H1 (cell line): Measurements from ENCODE around the gene CYP51A1. TPM values are rescaled to one million over a fixed set of nuclear protein-coding genes. Genes with fewer than 3 reads are reported as not detected.

Source experiments
- CTCF ChIA-PET: fragments of 300-600 bp; sonication (Branson Sonifier 250); formaldehyde crosslinking; loops from one replicate; lab custom pipeline; 2021; ENCODE audit not compliant: partially characterized antibody; lab: Charles Lee
- POLR2A ChIA-PET: fragments of 300-600 bp; sonication (Branson Sonifier 250); formaldehyde crosslinking; loops from one replicate; lab custom pipeline; 2021; ENCODE audit warnings: inconsistent platforms; ENCODE audit not compliant: partially characterized antibody; lab: Charles Lee
- DNase-seq, 2 experiments: peaks; one replicate each; pipeline versions ENCODE4 v3.0.0 to v3.0.0-alpha.2; 2010 to 2022; ENCODE audit warnings: low spot score in 2 of 2, low read depth in 1 of 2, mixed read lengths in 1 of 2
- FAIRE-seq: peaks from 2 replicates; lab custom pipeline; 2011; peaks lifted over from hg19 to GRCh38; lab: Jason Lieb, UNC
- H2AFZ ChIP-seq: 2 replicates; pipeline ENCODE4 v1.8.1; 2012; ENCODE audit warnings: low read length, inconsistent platforms
- H2AK5ac ChIP-seq: 2 replicates; pipeline ENCODE4 v1.6.1; 2013; ENCODE audit warnings: low read depth, low read length
- H2BK120ac ChIP-seq: replicated peaks from 2 replicates; pipeline ENCODE3; 2013; ENCODE audit warnings: low read depth, low read length, inconsistent platforms
- H2BK12ac ChIP-seq: 2 replicates; pipeline ENCODE4 v1.6.1; 2013; ENCODE audit warnings: low read depth, low read length
- H2BK15ac ChIP-seq: 2 replicates; pipeline ENCODE4 v1.6.1; 2013; ENCODE audit warnings: low read length
- H2BK20ac ChIP-seq: 2 replicates; pipeline ENCODE4 v1.6.1; 2013; ENCODE audit warnings: low read length
- H2BK5ac ChIP-seq: 2 replicates; pipeline ENCODE4 v1.6.1; 2013; ENCODE audit warnings: low read depth, low read length
- H3K14ac ChIP-seq: 2 replicates; pipeline ENCODE4 v1.6.1; 2013; ENCODE audit warnings: inconsistent platforms; ENCODE audit not compliant: insufficient read length
- H3K18ac ChIP-seq: 2 replicates; pipeline ENCODE4 v1.6.1; 2013; ENCODE audit warnings: low read length; ENCODE audit errors: extremely low read depth
- H3K23ac ChIP-seq: 2 replicates; pipeline ENCODE4 v1.6.1; 2013; ENCODE audit warnings: inconsistent platforms; ENCODE audit not compliant: insufficient read length
- H3K23me2 ChIP-seq: 2 replicates; pipeline ENCODE4 v1.6.1; 2013; ENCODE audit warnings: low read depth, low read length
- H3K27ac ChIP-seq: 2 replicates; pipeline ENCODE4 v1.6.1; 2011; ENCODE audit warnings: low read depth, low read length, inconsistent platforms
- H3K27me3 ChIP-seq, 4 experiments: replicated peaks in 1 of 4; 1 replicate in 1 of 4; 2 replicates in 3 of 4; pipeline versions ENCODE4 v1.6.1 to v1.8.1; 2011 to 2013; ENCODE audit warnings: low read length in 3 of 4, mild to moderate bottlenecking in 3 of 4, inconsistent platforms in 2 of 4, mixed read lengths in 2 of 4, moderate library complexity in 1 of 4; ENCODE audit not compliant: control insufficient read depth in 3 of 4, insufficient read depth in 3 of 4; ENCODE audit errors: extremely low read depth in 1 of 4
- H3K36me3 ChIP-seq, 4 experiments: 2 replicates each; pipeline versions ENCODE4 v1.6.1 to v1.8.1; 2011 to 2013; ENCODE audit warnings: mild to moderate bottlenecking in 4 of 4, low read length in 3 of 4, moderate library complexity in 2 of 4, control low read depth in 1 of 4, inconsistent platforms in 1 of 4; ENCODE audit not compliant: insufficient read depth in 4 of 4, control insufficient read depth in 2 of 4
- H3K4ac ChIP-seq: replicated peaks from 2 replicates; pipeline ENCODE3; 2013; ENCODE audit warnings: low read length, low read depth, mixed read lengths, inconsistent platforms; ENCODE audit not compliant: insufficient read length
- H3K4me1 ChIP-seq, 4 experiments: replicated peaks in 1 of 4; 1 replicate in 1 of 4; 2 replicates in 3 of 4; pipeline versions ENCODE4 v1.6.1 to v1.8.1; 2011 to 2013; ENCODE audit warnings: low read length in 3 of 4, inconsistent platforms in 2 of 4, mixed read lengths in 1 of 4; ENCODE audit not compliant: insufficient read depth in 4 of 4, control insufficient read depth in 3 of 4
- H3K4me2 ChIP-seq, 2 experiments: 2 replicates each; pipeline versions ENCODE4 v1.6.1 to v1.8.1; 2011 to 2013; ENCODE audit warnings: low read depth in 2 of 2, low read length in 2 of 2, control low read depth in 1 of 2, inconsistent platforms in 1 of 2, mild to moderate bottlenecking in 1 of 2; ENCODE audit not compliant: insufficient read depth in 1 of 2
- H3K4me3 ChIP-seq, 4 experiments: fragments of 200-600, 300-600 bp in 1 of 4; sonication (generic), shearing (Covaris generic), sonication (Bioruptor Twin) in 1 of 4; 2 replicates each; pipeline versions ENCODE4 v1.5.1 to v1.8.1; 2011 to 2016; ENCODE audit warnings: low read length in 4 of 4, low read depth in 3 of 4, control low read depth in 2 of 4, inconsistent platforms in 2 of 4, mild to moderate bottlenecking in 2 of 4, mixed read lengths in 1 of 4, moderate library complexity in 1 of 4; ENCODE audit not compliant: insufficient read depth in 2 of 4; ENCODE audit errors: extremely low read depth in 1 of 4
- H3K56ac ChIP-seq: replicated peaks from 2 replicates; pipeline ENCODE3; 2013; ENCODE audit warnings: low read depth, mild to moderate bottlenecking, mixed read lengths, low read length, inconsistent platforms; ENCODE audit not compliant: insufficient read length
- H3K79me1 ChIP-seq: 2 replicates; pipeline ENCODE4 v1.6.1; 2013; ENCODE audit warnings: low read depth, low read length, control low read depth
- H3K79me2 ChIP-seq, 2 experiments: 2 replicates each; pipeline versions ENCODE4 v1.6.1 to v1.8.1; 2012 to 2013; ENCODE audit warnings: low read length in 2 of 2, mild to moderate bottlenecking in 2 of 2, inconsistent platforms in 1 of 2; ENCODE audit not compliant: insufficient read depth in 2 of 2, control insufficient read depth in 1 of 2
- H3K9ac ChIP-seq, 4 experiments: replicated peaks in 1 of 4; 1 replicate in 1 of 4; 2 replicates in 3 of 4; pipeline versions ENCODE4 v1.6.1 to v1.8.1; 2011 to 2013; ENCODE audit warnings: low read depth in 3 of 4, low read length in 3 of 4, control low read depth in 2 of 4, mild to moderate bottlenecking in 2 of 4, moderate library complexity in 2 of 4, inconsistent platforms in 1 of 4; ENCODE audit errors: extremely low read depth in 1 of 4
- H3K9me3 ChIP-seq, 2 experiments: 2 replicates each; pipeline versions ENCODE4 v1.6.1 to v1.8.1; 2012 to 2013; ENCODE audit warnings: mild to moderate bottlenecking in 2 of 2, moderate library complexity in 2 of 2, control low read depth in 1 of 2, inconsistent platforms in 1 of 2, low read depth in 1 of 2, low read length in 1 of 2, mixed read lengths in 1 of 2; ENCODE audit not compliant: insufficient read depth in 2 of 2
- H4K20me1 ChIP-seq, 2 experiments: replicated peaks in 1 of 2; 2 replicates each; pipeline versions ENCODE3 to v1.8.1; 2011 to 2013; ENCODE audit warnings: inconsistent platforms in 2 of 2, low read length in 2 of 2, mild to moderate bottlenecking in 1 of 2; ENCODE audit not compliant: insufficient read depth in 2 of 2, control insufficient read depth in 1 of 2
- H4K5ac ChIP-seq: 2 replicates; pipeline ENCODE4 v1.6.1; 2013; ENCODE audit warnings: low read length, low read depth, mixed read lengths, inconsistent platforms; ENCODE audit not compliant: insufficient read length
- H4K8ac ChIP-seq: 2 replicates; pipeline ENCODE4 v1.8.0; 2013; ENCODE audit warnings: mild to moderate bottlenecking, moderate library complexity, low read length, inconsistent platforms; ENCODE audit not compliant: insufficient read depth; ENCODE audit errors: extremely low read depth
- H4K91ac ChIP-seq: replicated peaks from 2 replicates; pipeline ENCODE3; 2013; ENCODE audit warnings: low read length, mixed read lengths, inconsistent platforms; ENCODE audit not compliant: insufficient read length
- ASH2L ChIP-seq: fragments of 200-600, 300-600 bp; sonication (generic); IDR thresholded peaks from one replicate; pipeline ENCODE4 v1.7.1; 2017; ENCODE audit warnings: low read length
- ATF2 ChIP-seq: IDR thresholded peaks from 2 replicates; pipeline ENCODE4 v1.6.1; 2012; ENCODE audit warnings: low read length, inconsistent platforms
- BACH1 ChIP-seq: IDR thresholded peaks from 2 replicates; pipeline ENCODE4 v1.6.1; 2012; ENCODE audit warnings: low read length, improper control_type of control experiment
- FOSL1 ChIP-seq: IDR thresholded peaks from 2 replicates; pipeline ENCODE4 v1.6.1; 2011; ENCODE audit warnings: mild to moderate bottlenecking, low read depth, low read length, moderate library complexity; ENCODE audit not compliant: insufficient read depth
- HDAC6 ChIP-seq: IDR thresholded peaks from one replicate; pipeline ENCODE4 v1.7.1; 2012; ENCODE audit warnings: low read depth, mild to moderate bottlenecking, inconsistent platforms, low read length, moderate library complexity
- SRF ChIP-seq: IDR thresholded peaks from 2 replicates; pipeline ENCODE4 v1.6.1; 2011; ENCODE audit warnings: mild to moderate bottlenecking, low read depth, low read length, moderate library complexity
- WGBS, 2 experiments: shearing (Covaris generic) in 1 of 2; methylation state at CpG; one replicate each; pipeline versions ENCODE4 v1.1.6 to v1.1.7; 2013 to 2015; ENCODE audit warnings: low lambda C conversion rate in 2 of 2, mixed read lengths in 2 of 2, inconsistent platforms in 1 of 2, low coverage in 1 of 2, missing lambda C conversion rate in 1 of 2; ENCODE audit not compliant: insufficient replicate concordance in 2 of 2, insufficient coverage in 1 of 2, insufficient read length in 1 of 2; ENCODE audit errors: extremely low coverage in 1 of 2, missing lambda C conversion rate in 1 of 2; 5-methylcytosine and 5-hydroxymethylcytosine counted together
- polyA plus RNA-seq, 7 experiments: library from polyadenylated mRNA; depleted of rRNA in 3 of 7; stranded (reverse) in 5 of 7; unstranded in 2 of 7; fragments of >200 nt in 5 of 7; fragments of 200-250 nt in 2 of 7; gene quantifications; 1 replicate in 5 of 7; 2 replicates in 1 of 7; 4 replicates in 1 of 7; pipeline versions ENCODE4 v1.2.1 to v1.2.3, GENCODE V29; 2011 to 2013; ENCODE audit warnings: missing spikeins in 2 of 7, mixed read lengths in 2 of 7
- total RNA-seq: library from RNA; stranded (reverse); fragmentation: NEBNext Ultra II Directional; extraction: Animal tissue kit (Norgen Biotek cat#: 25700); gene quantifications from 2 replicates; pipeline ENCODE4 v1.2.1, GENCODE V29; 2021

Gene CYP51A1
- total and polyA plus RNA-seq, 2 of the 8 experiments (the other 6 are each of a cell fraction or from before 2014, with no cell fraction given): 9.8 to 111 TPM

GRCh38 chr7:92110857-92111256, 23.4 kb downstream of the CYP51A1 start:
- no peak overlapping the region for H4K91ac ChIP-seq
- H3K4ac ChIP-seq: no peak overlapping the region
- TF ChIP-seq FOSL1: no peak
- no peak for TF ChIP-seq ATF2
- TF ChIP-seq ASH2L: no peak
- TF ChIP-seq SRF: no peak
- no peak for TF ChIP-seq BACH1
- no peak for TF ChIP-seq HDAC6
- H3K56ac ChIP-seq: no peak overlapping the region
- no peak overlapping the region for H2BK120ac ChIP-seq
- H2AK5ac ChIP-seq: no peak overlapping the region
- no peak overlapping the region for H3K4me2 ChIP-seq
- H4K8ac ChIP-seq: no peak overlapping the region
- H3K14ac ChIP-seq: no peak overlapping the region
- no peak for DNase-seq
- no peak overlapping the region for H3K4me3 ChIP-seq
- no peaks in the 10 kb centered on the region for H3K79me1 ChIP-seq
- no peak overlapping the region for H2AFZ ChIP-seq
- peaks cover 4 to 33% (median 8%) of the 10 kb centered on the region in 4 experiments for H3K36me3 ChIP-seq
- no peak overlapping the region for H2BK15ac ChIP-seq
- no peaks in the 10 kb centered on the region for H3K9me3 ChIP-seq
- H3K27me3 ChIP-seq: no peaks in the 10 kb centered on the region
- no peak overlapping the region for H3K27ac ChIP-seq
- no peaks in the 10 kb centered on the region for H3K79me2 ChIP-seq
- no peak for FAIRE-seq
- no peak overlapping the region for H2BK12ac ChIP-seq
- no peaks in the 10 kb centered on the region for H3K4me1 ChIP-seq
- no peak overlapping the region for H2BK20ac ChIP-seq
- H3K9ac ChIP-seq: no peak overlapping the region
- WGBS, 2 experiments: 98% methylated on average over 2 of the region's 2 CpGs; no CpG with 5 or more reads in 1 of the 2 experiments
- no peak overlapping the region for H3K18ac ChIP-seq
- no peak overlapping the region for H2BK5ac ChIP-seq
- H3K23ac ChIP-seq: no peak overlapping the region
- H3K23me2 ChIP-seq: no peaks in the 10 kb centered on the region
- ChIA-PET CTCF (no interaction called here), POLR2A (no interaction called here)
- H4K5ac ChIP-seq: no peak overlapping the region
- H4K20me1 ChIP-seq: no peaks in the 10 kb centered on the region
